IMR-90 (cell line): Measurements from ENCODE around the gene TAF6L. TPM values are rescaled to one million over a fixed set of nuclear protein-coding genes. Genes with fewer than 3 reads are reported as not detected.
A peak's percentile ranks its signal among the peaks of the same experiment; 100 is the strongest.

Source experiments
- ATAC-seq: fragments of 200-7000 bp; cut with Tn5 transposase; 2 replicates; pipeline ENCODE4 v1.9.1; 2020; ENCODE audit warnings: low read depth, mild to moderate bottlenecking, moderate library complexity
- BruUV-seq: library from RNA; stranded (reverse); fragments of 400-500 nt; replicated peaks from 2 replicates; lab custom pipeline; 2021; lab: Mats Ljungman, UMichigan
- CTCF ChIA-PET: fragments of 300-600 bp; formaldehyde crosslinking; extraction: SDS; loops from one replicate; lab custom pipeline; 2021; ENCODE audit warnings: antibody characterized with exemption; lab: Yijun Ruan, JAX
- POLR2A ChIA-PET: fragments of 300-600 bp; sonication (Branson Sonifier 250); formaldehyde crosslinking; loops from one replicate; lab custom pipeline; 2022; ENCODE audit warnings: antibody characterized with exemption; ENCODE audit not compliant: unreplicated experiment; lab: Charles Lee
- DNase-seq: peaks from one replicate; pipeline ENCODE4 v3.0.0; 2013
- H2AFZ ChIP-seq: replicated peaks from 2 replicates; pipeline ENCODE3; 2013; ENCODE audit warnings: low read length, mild to moderate bottlenecking; ENCODE audit not compliant: poor library complexity
- H2AK5ac ChIP-seq: 2 replicates; pipeline ENCODE4 v1.6.1; 2013; ENCODE audit warnings: low read depth, low read length, inconsistent platforms
- H2AK9ac ChIP-seq: replicated peaks from 2 replicates; pipeline ENCODE3; 2013; ENCODE audit warnings: mild to moderate bottlenecking, low read depth, low read length, moderate library complexity; ENCODE audit not compliant: poor library complexity
- H2BK120ac ChIP-seq: 2 replicates; pipeline ENCODE4 v1.6.1; 2013; ENCODE audit warnings: low read depth, low read length, inconsistent platforms
- H2BK15ac ChIP-seq: 3 replicates; pipeline ENCODE4 v1.6.1; 2013; ENCODE audit warnings: low read depth, low read length, inconsistent platforms
- H2BK20ac ChIP-seq: 2 replicates; pipeline ENCODE4 v1.6.1; 2013; ENCODE audit warnings: low read depth, mild to moderate bottlenecking, inconsistent platforms, low read length, moderate library complexity
- H2BK5ac ChIP-seq: 2 replicates; pipeline ENCODE4 v1.6.1; 2013; ENCODE audit warnings: mild to moderate bottlenecking, low read depth, low read length, inconsistent platforms; ENCODE audit not compliant: poor library complexity, severe bottlenecking
- H3K14ac ChIP-seq: replicated peaks from 2 replicates; pipeline ENCODE4 v1.6.1; 2013; ENCODE audit warnings: low read depth, low read length, inconsistent platforms
- H3K18ac ChIP-seq: 2 replicates; pipeline ENCODE4 v1.6.1; 2013; ENCODE audit warnings: low read depth, low read length, control low read depth
- H3K23ac ChIP-seq: 2 replicates; pipeline ENCODE4 v1.6.1; 2013; ENCODE audit warnings: low read depth, low read length, inconsistent platforms
- H3K27ac ChIP-seq: 2 replicates; pipeline ENCODE4 v1.5.1; 2013; ENCODE audit warnings: mild to moderate bottlenecking, control low read depth, low read length; ENCODE audit not compliant: insufficient read depth
- H3K27me3 ChIP-seq: 2 replicates; pipeline ENCODE4 v1.6.1; 2013; ENCODE audit warnings: low read length; ENCODE audit not compliant: control insufficient read depth, insufficient read depth
- H3K36me3 ChIP-seq: 2 replicates; pipeline ENCODE4 v1.6.1; 2013; ENCODE audit warnings: low read length, mixed read lengths; ENCODE audit not compliant: control insufficient read depth, insufficient read depth
- H3K4ac ChIP-seq: 2 replicates; pipeline ENCODE4 v1.6.1; 2013; ENCODE audit warnings: low read depth, low read length, inconsistent platforms
- H3K4me1 ChIP-seq: 2 replicates; pipeline ENCODE4 v1.6.1; 2013; ENCODE audit warnings: low read length, mixed read lengths; ENCODE audit not compliant: control insufficient read depth, insufficient read depth
- H3K4me2 ChIP-seq: 2 replicates; pipeline ENCODE4 v1.6.1; 2013; ENCODE audit warnings: low read depth, mild to moderate bottlenecking, control low read depth, low read length, moderate library complexity
- H3K4me3 ChIP-seq: 2 replicates; pipeline ENCODE4 v1.5.1; 2013; ENCODE audit warnings: low read depth, mild to moderate bottlenecking, control low read depth, low read length, moderate library complexity; ENCODE audit not compliant: insufficient read depth
- H3K56ac ChIP-seq: 2 replicates; pipeline ENCODE4 v1.6.1; 2013; ENCODE audit warnings: low read length, inconsistent platforms; ENCODE audit not compliant: insufficient read depth; ENCODE audit errors: extremely low read depth
- H3K79me1 ChIP-seq, 2 experiments: 2 replicates each; pipeline ENCODE4 v1.6.1; 2013; ENCODE audit warnings: low read length in 2 of 2, inconsistent platforms in 1 of 2, low read depth in 1 of 2
- H3K9ac ChIP-seq: 2 replicates; pipeline ENCODE4 v1.6.1; 2013; ENCODE audit warnings: low read depth, low read length, control low read depth
- H3K9me1 ChIP-seq: 2 replicates; pipeline ENCODE4 v1.6.1; 2013; ENCODE audit warnings: low read length, inconsistent platforms; ENCODE audit not compliant: insufficient read depth
- H3K9me3 ChIP-seq: 2 replicates; pipeline ENCODE4 v1.6.1; 2013; ENCODE audit warnings: low read length; ENCODE audit not compliant: control insufficient read depth, insufficient read depth
- H4K20me1 ChIP-seq: 2 replicates; pipeline ENCODE4 v1.6.1; 2013; ENCODE audit warnings: low read length, inconsistent platforms; ENCODE audit not compliant: insufficient read depth
- H4K5ac ChIP-seq: 2 replicates; pipeline ENCODE4 v1.6.1; 2013; ENCODE audit warnings: mild to moderate bottlenecking, low read depth, low read length, control low read depth
- H4K8ac ChIP-seq, 2 experiments: 2 replicates each; pipeline ENCODE4 v1.6.1; 2013; ENCODE audit warnings: low read depth in 2 of 2, low read length in 2 of 2, control low read depth in 1 of 2, inconsistent platforms in 1 of 2
- H4K91ac ChIP-seq: 2 replicates; pipeline ENCODE4 v1.6.1; 2013; ENCODE audit warnings: low read depth, low read length, inconsistent platforms; ENCODE audit not compliant: insufficient read depth
- BHLHE40 ChIP-seq: fragments of 150-350 bp; IDR thresholded peaks from 2 replicates; pipeline ENCODE4 v1.6.1; 2016; ENCODE audit warnings: mild to moderate bottlenecking, low read depth, low read length
- CHD1 ChIP-seq: IDR thresholded peaks from 2 replicates; pipeline ENCODE4 v1.6.1; 2012; ENCODE audit warnings: low read depth, low read length, improper control_type of control experiment
- MAFK ChIP-seq: IDR thresholded peaks from 2 replicates; pipeline ENCODE4 v1.6.1; 2012; ENCODE audit warnings: low read depth, low read length, improper control_type of control experiment
- MXI1 ChIP-seq: IDR thresholded peaks from 2 replicates; pipeline ENCODE4 v1.6.1; 2012; ENCODE audit warnings: low read depth, mild to moderate bottlenecking, low read length, moderate library complexity, borderline replicate concordance
- POLR2A ChIP-seq: IDR thresholded peaks from 2 replicates; pipeline ENCODE4 v1.6.1; 2012; ENCODE audit warnings: mild to moderate bottlenecking, low read depth, low read length
- RAD21 ChIP-seq: IDR thresholded peaks from 2 replicates; pipeline ENCODE4 v1.6.1; 2012; ENCODE audit warnings: low read length, improper control_type of control experiment
- RCOR1 ChIP-seq: IDR thresholded peaks from 2 replicates; pipeline ENCODE4 v1.6.1; 2012; ENCODE audit warnings: mild to moderate bottlenecking, low read length, improper control_type of control experiment; ENCODE audit not compliant: insufficient replicate concordance
- RFX5 ChIP-seq: IDR thresholded peaks from 2 replicates; pipeline ENCODE4 v1.8.0; 2012; ENCODE audit warnings: low read depth, mild to moderate bottlenecking, low read length, moderate library complexity
- WGBS, 2 experiments: methylation state at CpG; one replicate each; pipeline versions ENCODE4 v1.1.5 to v1.1.7; 2013; ENCODE audit warnings: missing lambda C conversion rate in 2 of 2; ENCODE audit not compliant: insufficient read length in 1 of 2; ENCODE audit errors: extremely low coverage in 2 of 2; 5-methylcytosine and 5-hydroxymethylcytosine counted together
- dilution Hi-C: fragments of 300-500 bp; cut with HindIII; formaldehyde crosslinking; loops from one replicate; pipeline ENCODE4 v1.14.3; 2018; ENCODE audit warnings: low sequenced_read_pairs; ENCODE audit not compliant: unreplicated experiment
- in situ Hi-C: fragments of 300-500 bp; cut with MboI; formaldehyde crosslinking; loops from 3 replicates; pipeline ENCODE4 v1.14.3; 2019; ENCODE audit warnings: low sequenced_read_pairs, inconsistent platforms, mixed read lengths
- intact Hi-C: fragments of 100-400 bp; cut with micrococcal nuclease; formaldehyde crosslinking; loops from 2 replicates; pipeline ENCODE4 v1.10.0; 2022
- polyA plus RNA-seq, 3 experiments: library from polyadenylated mRNA; depleted of rRNA; stranded (reverse); fragments of >200 nt; gene quantifications; 2 replicates each; pipeline ENCODE4 v1.2.3, GENCODE V29; 2012; ENCODE audit warnings: low replicate concordance in 1 of 3
- total RNA-seq: library from RNA; depleted of rRNA; stranded (reverse); fragments of >200 nt; gene quantifications from 2 replicates; pipeline ENCODE4 v1.2.3, GENCODE V29; 2012

TAF6L gene
- total and polyA plus RNA-seq, 2 of the 4 experiments (the other 2 are of a cell fraction), result 9.5 to 13.5 TPM

DNA sequence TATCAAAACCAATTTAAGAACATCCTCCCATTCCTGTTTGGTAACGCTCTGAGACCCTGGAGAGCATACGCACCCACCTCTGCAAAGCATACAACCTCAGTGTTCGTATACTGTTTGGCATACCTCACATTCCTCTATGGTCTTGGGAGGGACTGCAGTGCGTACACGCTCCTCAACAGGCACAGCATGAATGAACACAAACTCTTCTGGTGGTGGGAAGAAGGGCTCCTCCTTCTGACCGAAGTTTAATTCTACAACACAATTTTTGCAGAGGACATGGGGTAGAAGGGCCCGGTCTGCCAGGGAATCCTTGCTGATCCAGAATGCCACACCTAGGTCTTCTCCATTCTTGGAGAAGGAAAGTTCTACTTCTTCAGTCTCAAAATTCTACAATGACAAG lies 49.2 kb upstream of the TAF6L start:
- H2AK5ac ChIP-seq, result no peak overlapping the region
- TF ChIP-seq MXI1 (no peak), RAD21 (no peak), CHD1 (no peak), MAFK (no peak), BHLHE40 (no peak), RCOR1 (no peak), POLR2A (no peak), RFX5 (no peak)
- no peak overlapping the region for H2BK15ac ChIP-seq
- H3K14ac ChIP-seq, result no peak overlapping the region
- peak overlapping the region; percentile 8; the same call in 1 of the 2 replicates for H3K23ac ChIP-seq
- H2AFZ ChIP-seq, result no peak overlapping the region
- H3K4ac ChIP-seq, result no peak overlapping the region
- H2BK120ac ChIP-seq, result no peak overlapping the region
- ChIA-PET POLR2A (no interaction called here), CTCF (no interaction called here)
- H3K9me1 ChIP-seq, result peaks cover 8% of the 10 kb centered on the region; the same call in 1 of the 2 replicates
- peaks cover 42% of the 10 kb centered on the region for H4K20me1 ChIP-seq
- intact Hi-C loops, result no loop called here
- TSS peak; percentile 90 for BruUV-seq
- H3K4me2 ChIP-seq, result no peak overlapping the region
- no peaks in the 10 kb centered on the region for H3K9me3 ChIP-seq
- no peak overlapping the region for H3K56ac ChIP-seq
- H3K4me3 ChIP-seq, result no peak overlapping the region
- no peak overlapping the region for H3K27ac ChIP-seq
- no peak overlapping the region for H3K9ac ChIP-seq
- no CpG with 5 or more reads among the region's 7 CpGs for WGBS, 2 experiments
- dilution Hi-C loops, result no loop called here
- no peak overlapping the region for H2BK20ac ChIP-seq
- ATAC-seq (peak; percentile 42), DNase-seq (peak; percentile 40)
- H3K18ac ChIP-seq, result no peak overlapping the region
- H3K79me1 ChIP-seq, result peaks cover 29 to 50% of the 10 kb centered on the region in 2 experiments
- H2BK5ac ChIP-seq, result no peak overlapping the region
- H4K91ac ChIP-seq, result no peak overlapping the region
- no peak overlapping the region for H4K5ac ChIP-seq
- in situ Hi-C loops, result no loop called here
- H3K4me1 ChIP-seq, result peaks cover 4% of the 10 kb centered on the region; the same call in 1 of the 2 replicates
- peaks cover 56% of the 10 kb centered on the region for H3K36me3 ChIP-seq
- 0 out of 4 replicates have a peak overlapping the region, but pooled peaks of 1 of the 2 experiments have one; percentile 13 for H4K8ac ChIP-seq
- H3K27me3 ChIP-seq, result no peaks in the 10 kb centered on the region
- H2AK9ac ChIP-seq, result no peak overlapping the region
